Occipital lobe (tissue), 2 donors: ENCODE measurements around the gene DUOX2. TPM values are rescaled to one million over a fixed set of nuclear protein-coding genes. Genes with fewer than 3 reads are reported as not detected.
"Not testable (repeated sequence)": the region's sequence is repeated elsewhere in the genome, so short reads cannot be mapped to it uniquely, and the experiment has no call there.

Source experiments
- DNase-seq: peaks from one replicate; lab custom pipeline; 2025; lab: John Stamatoyannopoulos, UW
- total RNA-seq: library from RNA; depleted of rRNA; stranded (reverse); fragments of >200 nt; gene quantifications from one replicate; pipeline ENCODE4 v1.2.3, GENCODE V29; 2014

Gene DUOX2
- total RNA-seq, 1 donor from 2014 or later, result not detected

- no peak for DNase-seq
Measured at GRCh38 chr15:45138814-45139765, 25.1 kb upstream of the DUOX2 start.

GRCh38 chr15:45137703-45138102, 23.7 kb upstream of the DUOX2 start:
- no peak for DNase-seq

GRCh38 chr15:45136378-45136764, 22.4 kb upstream of the DUOX2 start:
- DNase-seq, result no peak

GRCh38 chr15:45135705-45136377, 21.9 kb upstream of the DUOX2 start:
- DNase-seq, result not testable (repeated sequence)

DNA sequence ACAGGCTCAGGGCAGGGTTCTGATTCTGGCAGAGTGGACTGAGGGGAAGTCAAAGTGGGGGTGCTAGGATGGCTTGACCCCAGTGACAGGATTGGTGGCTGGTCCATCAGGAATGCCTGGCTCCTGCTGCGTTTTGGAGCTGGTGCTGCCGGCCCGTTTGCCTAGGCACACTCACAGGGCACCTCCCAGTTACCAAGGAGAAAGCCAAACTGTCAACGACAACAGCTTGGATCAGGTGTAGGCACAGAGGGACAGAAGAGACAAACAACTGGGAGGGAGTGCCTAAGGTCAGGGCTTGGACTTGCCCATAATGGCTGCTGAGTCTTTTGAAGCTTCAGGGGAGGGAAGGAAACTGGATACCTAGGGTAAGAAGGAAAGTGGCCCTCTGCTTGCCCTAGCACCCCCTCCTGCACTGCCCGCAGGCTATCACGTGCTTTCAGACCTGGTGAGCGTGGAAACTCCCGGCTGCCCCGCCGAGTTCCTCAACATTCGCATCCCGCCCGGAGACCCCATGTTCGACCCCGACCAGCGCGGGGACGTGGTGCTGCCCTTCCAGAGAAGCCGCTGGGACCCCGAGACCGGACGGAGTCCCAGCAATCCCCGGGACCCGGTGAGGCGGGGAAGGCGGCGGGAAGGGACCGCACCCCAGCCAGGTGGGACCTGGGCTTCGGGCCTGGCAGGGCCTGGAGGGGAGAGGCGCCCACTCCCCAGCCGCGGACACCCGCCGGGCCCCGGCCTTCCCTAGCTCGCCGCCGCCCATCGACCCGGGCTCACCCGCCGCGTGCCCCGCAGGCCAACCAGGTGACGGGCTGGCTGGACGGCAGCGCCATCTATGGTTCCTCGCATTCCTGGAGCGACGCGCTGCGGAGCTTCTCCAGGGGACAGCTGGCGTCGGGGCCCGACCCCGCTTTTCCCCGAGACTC, 21.0 kb upstream of the DUOX2 start:
- no peak for DNase-seq

GRCh38 chr15:45134046-45134445, 20.1 kb upstream of the DUOX2 start:
- no peak for DNase-seq

DNA sequence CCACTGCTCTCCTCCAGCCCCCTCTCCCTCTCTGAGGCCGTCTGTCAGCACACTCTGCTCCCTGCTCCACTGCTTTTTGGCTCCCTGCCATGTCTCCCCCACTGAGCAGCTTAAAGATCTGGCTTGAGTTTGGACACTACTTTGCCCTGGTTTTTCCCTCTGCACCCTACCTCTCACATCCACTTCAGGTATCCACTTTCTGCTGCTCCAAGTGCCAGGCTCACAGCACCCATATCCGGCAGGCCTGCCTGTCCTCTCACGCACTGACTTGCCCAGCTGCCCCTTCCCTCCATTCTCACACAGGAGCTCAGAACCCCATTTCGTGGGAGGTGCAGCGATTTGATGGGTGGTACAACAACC, 19.6 kb upstream of the DUOX2 start:
- DNase-seq, result no peak

DNA sequence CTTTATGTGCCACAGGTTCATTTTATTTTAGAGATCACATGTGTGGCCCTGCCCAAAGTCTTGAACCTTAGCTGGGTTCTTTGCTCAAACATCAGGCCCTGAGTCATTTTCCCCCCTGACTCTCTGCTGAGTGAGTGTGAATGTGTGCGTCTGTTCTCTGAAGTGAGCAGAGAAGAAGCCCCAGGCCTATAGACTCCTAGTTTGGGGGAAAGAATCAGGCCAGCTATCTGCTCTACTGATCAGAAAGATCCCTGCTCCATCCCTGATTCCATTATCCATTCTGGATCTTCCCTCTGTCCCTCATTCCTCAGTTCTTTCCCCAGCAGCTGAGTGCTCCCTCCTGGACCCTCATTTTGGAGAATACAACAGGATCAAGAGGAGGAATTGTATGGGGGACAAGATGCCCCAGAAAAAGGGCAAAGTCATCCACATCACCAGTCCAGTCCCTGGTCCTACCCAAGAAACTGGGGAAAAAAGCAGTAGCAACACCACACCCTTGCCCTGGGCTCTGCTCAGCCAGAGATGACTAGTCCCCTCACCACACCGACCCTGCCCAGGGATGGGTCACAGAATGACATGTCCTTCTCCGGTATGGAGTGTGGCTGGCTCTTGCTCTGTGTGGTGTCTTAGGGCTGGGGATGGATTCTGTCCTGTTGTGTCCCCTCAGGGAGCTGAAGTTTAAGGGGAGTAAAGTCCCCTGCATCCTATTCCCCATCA, 19.0 kb upstream of the DUOX2 start:
- DNase-seq, result no peak

- DNase-seq, result no peak
Measured at GRCh38 chr15:45131510-45131909, 17.5 kb upstream of the DUOX2 start.

DNA sequence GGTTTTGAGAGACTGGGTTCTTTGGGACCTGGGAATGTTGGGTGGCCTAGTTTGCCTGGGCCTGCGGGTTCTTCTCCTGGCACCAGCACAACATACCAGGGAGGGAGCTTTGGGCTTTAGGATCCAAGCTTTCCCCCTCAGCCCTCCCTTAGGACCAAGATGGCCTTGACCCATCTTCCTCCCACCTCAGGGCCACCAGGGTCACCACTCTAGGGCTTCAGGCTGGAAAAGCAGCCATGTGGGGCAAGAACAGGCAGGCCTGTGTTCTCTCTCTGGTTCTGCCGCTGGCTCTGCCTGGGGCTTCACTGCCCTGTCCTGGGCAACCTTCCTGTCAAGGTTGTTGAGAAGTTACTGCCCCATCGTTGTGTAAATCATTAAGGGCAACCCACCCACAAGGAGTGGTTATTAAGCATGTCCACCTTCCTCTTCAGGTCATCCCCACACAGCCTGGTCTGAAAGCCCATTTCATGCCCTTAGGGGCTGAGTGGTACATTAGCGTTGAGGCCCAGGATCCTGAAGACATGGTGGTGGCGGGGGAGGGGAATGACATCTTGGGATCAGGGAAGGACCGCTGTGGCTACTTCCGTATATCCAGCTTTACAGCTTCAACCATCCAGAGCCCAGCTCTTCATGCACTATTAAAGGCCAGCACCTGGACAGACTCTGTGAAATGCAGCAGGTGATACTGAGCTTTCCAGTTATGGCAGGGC, 16.5 kb upstream of the DUOX2 start:
- DNase-seq, result no peak

- no peak for DNase-seq
Measured at GRCh38 chr15:45129651-45130129, 15.7 kb upstream of the DUOX2 start, which contains the start of the genes DUOX1 and DUOXA1. Gene DUOX1, plus strand, starts transcription at chr15:45129994. Its CDS starts 1,973 bp downstream, at chr15:45131967. Gene DUOXA1, minus strand, starts transcription at chr15:45129879. Its CDS starts 6,865 bp downstream, at chr15:45123014.

DNA sequence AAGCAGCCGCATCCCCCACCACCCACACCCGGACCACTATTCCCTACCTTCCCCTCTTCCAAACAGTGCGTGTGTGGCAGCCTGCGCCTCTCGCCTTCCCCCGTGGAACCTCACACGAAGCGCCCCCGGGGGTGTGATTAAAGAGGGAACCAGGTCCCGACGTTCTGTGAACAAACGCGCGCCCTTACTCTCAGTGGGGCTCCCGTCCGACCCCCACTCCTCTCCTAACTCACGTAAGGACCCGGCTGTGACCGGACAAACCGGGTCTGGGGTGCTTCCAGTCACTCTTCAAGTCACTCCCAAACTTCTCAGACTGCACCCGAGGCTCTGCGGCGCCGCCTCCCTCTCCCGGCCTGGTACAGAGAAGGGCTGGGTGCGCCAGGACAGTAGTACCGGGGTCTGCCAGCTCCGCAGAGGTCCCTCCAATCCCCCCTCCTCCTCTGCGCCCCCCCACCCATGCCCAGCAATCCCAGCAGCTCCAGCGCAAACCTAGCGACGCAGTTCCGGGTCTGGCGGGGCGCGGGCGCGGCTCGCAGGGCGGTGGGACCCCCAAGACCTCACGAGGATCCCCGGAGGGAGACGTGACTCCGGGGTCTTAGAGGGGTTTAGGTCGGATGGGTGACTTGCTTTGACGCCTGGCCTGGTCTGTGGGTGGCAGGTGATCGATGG, 15.1 kb upstream of the DUOX2 start:
- DNase-seq, result no peak

- DNase-seq, result no peak
Measured at GRCh38 chr15:45126535-45127158, 12.7 kb upstream of the DUOX2 start.

DNA sequence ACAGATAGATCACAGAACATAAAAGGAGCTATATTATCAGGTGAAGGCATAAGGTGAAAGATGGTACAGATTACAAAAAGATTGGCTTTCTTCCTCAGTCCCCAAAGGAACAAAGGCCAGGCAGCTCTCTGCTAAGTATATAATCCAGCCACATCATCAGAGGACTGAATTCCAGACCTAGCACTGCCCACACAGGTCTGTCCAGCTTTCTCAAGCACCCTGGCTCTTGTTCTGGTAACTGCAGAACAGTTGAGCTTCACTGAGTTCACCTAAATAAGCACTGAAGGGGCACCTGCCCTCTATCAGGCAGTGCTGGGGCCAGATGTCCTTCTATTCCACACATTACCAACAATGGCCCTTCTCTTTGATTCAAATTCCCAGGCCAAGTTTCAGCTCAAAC, 9.4 kb upstream of the DUOX2 start:
- no peak for DNase-seq

DNA sequence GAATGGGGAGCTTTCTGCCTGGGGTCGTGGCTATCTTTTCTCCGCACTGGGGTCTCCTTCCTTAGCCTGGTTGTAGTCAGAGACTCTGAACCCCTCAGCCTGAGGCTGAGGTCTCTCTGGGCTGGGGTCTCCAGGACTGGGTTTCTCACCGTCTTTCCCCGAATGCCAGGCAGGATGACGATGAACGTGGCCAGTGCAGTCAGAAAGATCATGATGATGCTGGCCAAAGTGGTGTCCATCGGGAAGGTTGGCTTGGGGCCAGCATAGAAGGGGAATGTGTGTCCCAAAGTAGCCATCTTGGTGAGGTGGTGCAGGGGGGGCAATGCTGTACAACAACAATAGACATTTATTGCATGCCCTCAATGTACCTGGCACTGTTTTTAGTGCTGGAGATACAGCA, 8.7 kb upstream of the DUOX2 start:
- DNase-seq, result no peak

DNA sequence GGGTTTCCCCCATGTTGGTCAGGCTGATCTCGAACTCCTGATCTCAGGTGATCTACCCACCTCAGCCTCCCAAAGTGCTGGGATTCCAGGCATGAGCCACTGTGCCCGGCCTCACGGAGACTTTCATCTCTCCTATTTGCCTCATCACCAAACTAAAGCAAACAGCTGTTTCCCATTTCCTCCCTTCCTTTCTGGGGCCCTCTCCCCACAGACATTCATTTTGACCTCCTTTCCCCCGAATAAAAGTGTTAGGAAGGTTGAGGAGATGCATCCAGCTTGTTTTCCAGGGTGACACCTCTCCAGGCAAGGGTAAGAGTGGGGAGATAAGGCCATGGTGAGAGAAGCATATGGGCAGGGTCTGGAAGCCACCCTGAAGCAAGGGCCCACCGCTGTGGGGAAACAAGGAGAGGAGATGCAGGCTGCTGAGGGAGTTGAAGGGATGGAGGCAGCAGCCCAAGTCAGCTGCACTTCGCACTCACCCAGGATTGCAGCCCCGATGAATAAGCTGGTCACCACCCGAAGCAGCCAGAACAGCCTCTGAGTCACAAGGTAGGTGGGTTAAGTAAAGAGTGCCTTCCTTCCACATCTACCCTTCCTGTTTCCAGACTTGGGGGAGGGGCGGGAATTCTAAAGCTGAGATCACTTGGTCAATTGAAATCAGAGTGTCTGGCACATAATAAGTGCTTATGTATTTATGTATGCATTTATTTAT, 7.9 kb upstream of the DUOX2 start:
- no peak for DNase-seq

DNA sequence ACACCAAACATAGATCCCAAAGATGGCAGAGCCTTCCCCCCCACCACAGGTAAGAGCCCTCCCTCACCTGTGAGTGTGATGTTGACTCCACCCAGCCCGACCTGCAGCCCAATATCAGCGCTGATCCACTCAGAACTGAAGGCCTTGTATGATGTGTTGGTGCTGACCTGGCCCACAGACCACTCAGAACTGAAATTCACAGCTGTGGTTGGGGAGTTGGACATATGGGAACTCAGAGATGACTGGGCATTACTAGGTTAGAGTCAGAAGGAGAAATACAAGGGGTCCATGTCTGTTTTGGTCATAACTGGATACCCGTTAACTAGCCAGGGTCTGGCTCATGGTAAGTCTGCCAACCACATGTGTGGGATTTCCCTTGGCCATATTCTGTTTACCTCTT, 7.0 kb upstream of the DUOX2 start:
- no peak for DNase-seq
